ENCODE measurements around the gene ZPR1.

The ZPR1 gene

DNA sequence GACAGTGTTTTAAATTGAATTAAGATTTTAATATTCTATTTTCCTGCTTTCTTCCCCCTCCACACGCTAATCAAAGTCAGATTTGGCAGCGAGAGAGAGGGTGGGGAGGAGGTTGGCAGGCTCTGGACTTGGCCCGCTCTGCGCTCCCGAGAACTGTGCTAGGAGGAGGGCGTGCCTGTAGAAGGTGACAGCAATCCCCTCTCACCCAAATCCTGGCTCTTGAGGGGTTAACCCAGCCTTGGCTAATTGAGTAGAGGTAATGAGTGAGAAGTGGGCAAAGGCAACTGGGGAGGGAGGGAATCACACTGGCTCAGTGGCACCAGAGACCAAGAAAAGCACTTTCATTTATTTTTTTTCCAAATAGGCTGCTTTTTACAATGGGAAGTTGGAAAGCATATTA lies 57.2 kb downstream of the ZPR1 start:
- no peak for ATAC-seq
- Mint-ChIP-seq H3K27ac (no peak overlapping the region), H3K9me3 (no peaks in the 10 kb centered on the region), H3K4me1 (peaks cover 17% of the 10 kb centered on the region), H3K36me3 (peaks cover 8% of the 10 kb centered on the region), H3K4me3 (no peak overlapping the region)
- DNase-seq (ENCODE audit: low spot score in 2 of 2): no peak

DNA sequence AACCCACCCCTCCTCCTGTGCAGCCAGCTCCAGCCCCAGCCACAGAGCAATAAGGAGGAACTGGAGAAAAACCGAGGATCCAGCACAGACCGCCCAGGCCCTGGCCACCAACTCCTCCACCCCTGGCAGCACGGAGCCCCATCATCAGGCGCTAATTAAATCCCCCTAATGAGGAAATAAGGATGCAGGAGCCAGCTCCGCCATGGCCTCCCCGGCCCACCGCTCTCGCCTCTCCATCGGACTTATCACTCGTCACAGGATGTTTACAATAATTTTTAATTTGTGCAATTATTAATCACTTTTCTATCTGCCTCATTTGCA lies 57.6 kb downstream of the ZPR1 start:
- Mint-ChIP-seq H3K4me1 (peaks cover 17% of the 10 kb centered on the region), H3K9me3 (no peaks in the 10 kb centered on the region), H3K4me3 (no peak overlapping the region), H3K27ac (no peak overlapping the region), H3K36me3 (peaks cover 8% of the 10 kb centered on the region)
- no peak for ATAC-seq
- DNase-seq (ENCODE audit: low spot score in 2 of 2): no peak

DNA sequence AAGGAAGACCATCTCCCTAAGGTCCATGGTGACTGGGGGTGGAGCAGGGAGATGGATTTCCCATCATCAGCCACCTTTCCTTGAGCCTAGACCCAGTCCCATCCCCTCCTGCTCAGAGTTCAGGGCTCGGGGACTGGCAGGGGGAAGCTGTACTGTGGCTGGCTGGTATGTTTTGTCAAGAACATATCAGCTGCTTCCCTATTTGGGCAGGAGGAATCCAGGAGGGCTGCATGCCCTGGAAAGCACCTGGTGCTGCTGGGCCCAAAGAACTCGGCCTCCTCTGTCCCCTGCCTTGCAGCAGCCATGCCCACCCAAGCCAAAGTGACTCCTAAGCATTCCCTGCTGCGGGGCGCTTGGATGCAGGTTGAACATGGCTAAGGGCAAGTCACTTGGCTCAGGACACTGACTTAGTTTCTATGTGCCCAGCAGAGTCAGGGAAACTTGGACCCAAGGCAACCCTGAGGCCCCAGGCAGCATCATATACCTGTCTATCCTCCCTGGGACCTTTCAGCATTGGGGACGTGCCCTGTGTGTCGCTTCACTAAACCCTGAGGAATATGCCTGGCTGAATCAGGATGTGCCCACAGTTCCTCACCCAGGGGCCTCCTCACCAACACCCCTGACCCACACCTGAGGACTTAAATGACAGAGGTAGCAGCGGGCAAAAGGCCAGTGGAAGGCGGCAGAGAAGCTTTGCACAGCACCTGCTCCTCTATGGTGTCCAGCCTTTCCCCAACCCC lies 58.2 kb downstream of the ZPR1 start:
- Mint-ChIP-seq H3K4me3 (no peak overlapping the region), H3K36me3 (peaks cover 8% of the 10 kb centered on the region), H3K9me3 (no peaks in the 10 kb centered on the region), H3K4me1 (peaks cover 17% of the 10 kb centered on the region), H3K27ac (no peak overlapping the region)
- DNase-seq (ENCODE audit: low spot score in 2 of 2) (no peak), ATAC-seq (no peak)

DNA sequence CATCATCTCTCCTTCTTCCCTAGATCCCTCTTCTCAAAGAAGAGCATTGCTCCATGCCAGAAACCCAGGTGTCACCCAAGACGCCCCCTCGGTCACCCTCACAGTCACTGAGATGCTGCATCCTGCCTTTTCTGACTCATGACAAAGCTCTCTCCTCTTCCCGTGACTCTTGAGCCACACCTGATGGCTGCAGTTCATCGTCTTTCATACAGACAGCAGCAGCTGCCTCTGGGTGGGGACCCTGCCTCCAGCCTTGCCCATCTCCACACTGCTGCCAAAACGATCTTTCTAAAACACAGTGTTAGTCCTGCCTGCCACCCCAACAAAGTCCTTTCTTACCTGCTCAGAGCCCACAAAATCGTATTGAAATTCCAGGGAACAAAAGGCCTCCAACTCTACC lies 59.8 kb downstream of the ZPR1 start:
- Mint-ChIP-seq H3K36me3 (peaks cover 3% of the 10 kb centered on the region), H3K4me3 (no peak overlapping the region), H3K27ac (no peak overlapping the region), H3K4me1 (peaks cover 8% of the 10 kb centered on the region), H3K9me3 (no peaks in the 10 kb centered on the region)
- ATAC-seq: no peak
- no peak for DNase-seq (ENCODE audit: low spot score in 2 of 2)

DNA sequence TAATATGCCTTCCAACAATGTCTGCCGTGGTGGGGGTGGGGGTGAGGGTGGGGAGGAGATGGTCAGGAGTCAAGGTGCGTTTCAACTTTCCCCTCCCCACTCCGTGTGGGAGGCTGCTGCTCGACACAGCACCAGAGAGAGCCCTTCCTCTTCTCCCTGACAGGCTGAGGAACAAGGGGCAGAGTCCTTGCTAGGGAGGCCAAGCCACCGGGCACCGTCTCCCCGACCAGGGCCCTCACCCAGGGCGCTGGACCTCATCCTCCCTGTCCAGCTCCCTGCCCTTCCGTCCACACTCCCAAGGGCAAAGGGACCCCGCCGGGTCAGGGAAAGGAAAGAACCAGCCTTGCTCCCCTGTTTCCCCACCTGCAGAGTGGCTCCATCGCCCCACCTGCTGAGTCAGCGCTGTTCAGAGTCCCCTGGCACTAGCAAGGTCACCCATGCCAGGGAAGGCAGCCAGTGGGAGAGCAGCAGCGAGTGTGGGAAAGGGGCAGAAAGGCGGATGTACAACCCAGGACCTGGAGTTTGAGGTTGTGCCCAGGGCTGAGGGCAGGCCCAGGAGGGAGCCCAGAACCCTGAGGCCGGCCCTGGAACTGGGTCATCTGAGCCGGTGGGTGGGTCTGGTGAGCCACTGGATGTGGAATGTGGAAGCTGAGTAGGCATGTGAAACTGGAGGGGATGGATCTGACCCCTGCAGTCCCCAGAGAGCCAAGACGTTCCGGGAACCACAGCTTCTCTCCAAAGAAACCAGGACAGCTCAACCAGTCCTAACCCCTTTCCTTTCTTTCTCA lies 62.2 kb downstream of the ZPR1 start:
- Mint-ChIP-seq H3K4me3 (no peak overlapping the region), H3K36me3 (no peaks in the 10 kb centered on the region), H3K9me3 (no peaks in the 10 kb centered on the region), H3K4me1 (no peaks in the 10 kb centered on the region), H3K27ac (no peak overlapping the region)
- no peak for ATAC-seq
- no peak for DNase-seq (ENCODE audit: low spot score in 2 of 2)

DNA sequence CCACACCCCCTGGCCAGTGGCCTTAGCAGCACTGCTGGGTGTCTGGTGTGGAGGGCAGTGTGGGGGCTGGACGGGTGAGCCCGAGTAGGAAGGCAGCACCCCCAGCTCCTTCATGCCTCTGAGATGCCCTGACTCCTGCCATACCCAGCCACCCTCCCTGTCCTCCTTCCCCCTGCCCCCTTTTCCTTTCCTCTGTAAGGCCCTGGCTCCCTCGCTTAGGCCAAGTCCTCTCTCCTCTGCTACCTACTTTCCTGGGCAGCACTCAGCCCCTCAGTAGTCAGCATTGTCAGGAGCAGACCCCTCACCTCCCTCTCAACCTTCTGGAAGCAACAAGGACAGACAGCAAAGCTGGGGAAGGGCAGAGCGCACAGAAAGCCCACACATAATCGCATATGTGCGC lies 63.0 kb downstream of the ZPR1 start:
- no peaks in the 10 kb centered on the region for H3K36me3 Mint-ChIP-seq
- ATAC-seq (no peak), DNase-seq (ENCODE audit: low spot score in 2 of 2) (no peak)
- H3K9me3 Mint-ChIP-seq: no peaks in the 10 kb centered on the region
- no peak overlapping the region for H3K4me3 Mint-ChIP-seq
- no peaks in the 10 kb centered on the region for H3K4me1 Mint-ChIP-seq
- no peak overlapping the region for H3K27ac Mint-ChIP-seq
